HL-60/S4 (cell line): ENCODE measurements around the gene ANXA5.
"Not testable (repeated sequence)": the region's sequence is repeated elsewhere in the genome, so short reads cannot be mapped to it uniquely, and the experiment has no call there.

ENCODE experiments used
- in situ Hi-C: fragments of 300-500 bp; cut with MboI; formaldehyde crosslinking; loops from 2 replicates; pipeline ENCODE4 v1.14.3; 2022; ENCODE audit warnings: low sequenced_read_pairs

ANXA5 gene

DNA sequence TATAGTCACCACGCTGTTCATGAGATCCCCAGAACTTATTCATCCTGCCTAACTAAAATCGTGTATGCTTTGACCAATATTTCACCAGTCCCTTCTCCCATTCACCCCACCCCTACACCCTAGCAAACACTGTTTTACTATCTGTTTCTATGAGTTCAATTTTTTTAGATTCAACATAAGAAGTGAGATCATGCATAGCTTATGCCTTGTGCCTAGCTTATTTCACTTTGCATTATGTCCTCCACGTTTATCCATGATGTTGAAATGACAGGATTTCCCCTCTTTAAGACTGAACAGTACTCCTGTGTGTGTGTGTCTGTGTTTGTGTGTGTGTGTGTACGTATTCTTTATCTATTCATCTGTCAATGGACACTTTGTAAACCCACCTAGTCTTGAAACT is 16.8 kb downstream of the ANXA5 start:
- in situ Hi-C loops: no loop called here

DNA sequence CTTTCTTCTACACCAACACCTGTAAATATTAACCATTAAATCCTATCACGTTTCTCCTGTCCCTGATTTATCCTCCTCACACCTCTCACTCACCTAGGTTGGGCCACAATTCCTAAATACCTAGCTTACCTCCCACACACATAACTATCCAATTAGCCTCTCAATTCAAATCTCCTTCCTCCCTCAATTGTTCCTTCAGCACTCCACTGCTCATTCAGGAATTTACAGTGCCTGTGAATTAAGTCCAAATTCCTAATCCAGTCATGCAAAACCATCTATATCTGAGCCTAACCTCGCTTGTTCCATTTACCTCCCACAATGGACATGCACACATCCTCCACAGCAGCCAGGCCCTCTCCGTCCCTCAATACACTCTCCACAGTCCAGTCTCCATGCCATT is 17.5 kb downstream of the ANXA5 start:
- in situ Hi-C loops: no loop called here

DNA sequence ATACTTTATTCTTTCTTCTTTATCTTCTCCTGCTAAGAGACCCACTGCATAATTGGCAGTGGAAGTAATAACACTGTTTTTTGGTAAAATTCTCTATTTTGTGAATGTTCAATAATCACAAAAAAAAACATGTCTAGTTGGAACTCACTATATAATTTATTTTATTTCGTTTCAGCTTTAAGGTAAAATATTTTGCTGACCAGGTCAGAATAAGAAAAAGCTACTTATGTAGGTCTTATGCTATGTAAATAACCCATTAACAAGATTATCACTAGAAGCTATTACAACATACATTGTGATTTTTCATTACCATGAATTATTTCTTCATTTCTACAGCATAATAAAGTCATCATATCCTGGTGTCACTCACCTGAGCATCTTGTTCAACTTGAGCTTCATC is 19.3 kb downstream of the ANXA5 start:
- in situ Hi-C loops: no loop called here

DNA sequence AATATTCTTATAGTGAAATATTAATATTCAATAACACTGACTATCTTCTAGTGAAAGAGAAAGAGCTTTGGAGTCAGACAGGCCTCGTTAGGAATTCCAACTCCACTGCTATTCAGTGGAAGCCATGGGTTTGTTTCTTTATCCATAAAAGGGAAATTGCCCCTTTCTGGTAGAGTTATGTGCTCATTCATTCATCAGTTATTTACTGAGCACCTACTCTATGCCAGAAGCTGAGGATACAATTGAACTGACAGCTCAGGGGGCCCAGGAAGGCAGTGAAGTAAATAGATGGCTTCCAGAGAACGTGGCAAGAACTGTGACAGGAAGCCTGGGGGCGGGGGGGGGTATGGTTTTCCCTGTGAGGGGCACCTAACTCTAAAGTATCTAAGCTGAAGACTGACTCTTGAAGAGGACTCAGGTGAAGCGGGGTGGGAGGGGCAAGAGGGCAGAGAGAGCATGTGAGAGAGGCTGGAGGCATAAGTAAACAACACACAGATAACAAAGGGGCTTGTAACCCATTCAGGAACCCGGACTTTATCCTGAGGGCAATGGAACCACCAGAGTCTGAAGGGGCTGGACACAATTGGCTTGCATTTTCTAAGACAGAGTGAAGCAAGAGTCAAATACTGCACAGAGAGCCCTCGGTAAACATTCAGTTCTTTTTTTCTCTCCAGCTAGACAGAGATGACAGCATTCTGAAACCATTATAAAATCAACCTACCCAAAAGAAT is 20.3 kb downstream of the ANXA5 start:
- in situ Hi-C loops: no loop called here

DNA sequence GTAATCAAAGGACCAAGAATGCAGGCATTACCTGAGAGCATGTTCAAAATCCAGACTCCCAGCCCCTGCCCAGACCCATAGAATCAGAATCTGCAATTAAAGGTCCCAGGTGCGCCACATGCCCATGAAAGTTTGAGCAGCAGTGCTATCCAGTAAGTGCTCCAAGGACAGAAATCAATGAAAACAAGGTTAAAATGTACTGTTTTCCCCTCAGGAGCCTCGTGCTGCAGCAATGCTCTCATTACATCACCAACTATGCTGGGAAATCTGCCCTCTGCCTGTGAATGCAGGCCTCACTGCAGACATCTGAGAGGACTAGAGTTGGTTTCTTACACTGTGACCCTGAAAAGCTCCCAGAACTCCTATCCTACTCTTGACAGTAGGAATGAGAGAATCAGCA is 21.1 kb downstream of the ANXA5 start:
- in situ Hi-C loops: no loop called here

DNA sequence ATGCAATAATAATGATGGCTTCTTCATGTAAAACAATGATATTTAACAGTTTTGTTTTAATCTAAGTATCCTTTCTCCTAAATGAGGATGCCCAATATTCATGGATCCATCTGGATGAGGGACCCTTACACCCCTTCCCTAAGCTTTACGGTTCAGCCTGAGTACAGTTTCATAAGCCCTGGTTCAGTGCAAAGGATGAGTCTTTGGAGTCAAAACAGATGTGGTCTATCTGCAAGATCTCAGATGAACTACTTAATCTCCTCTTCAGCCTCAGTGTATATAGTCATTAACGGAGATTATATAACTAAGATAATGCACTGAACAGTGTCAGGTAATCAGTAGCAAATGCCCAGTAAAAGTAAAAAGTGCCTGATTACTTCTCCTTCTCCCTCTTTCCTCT is 22.1 kb downstream of the ANXA5 start:
- in situ Hi-C loops: no loop called here

DNA sequence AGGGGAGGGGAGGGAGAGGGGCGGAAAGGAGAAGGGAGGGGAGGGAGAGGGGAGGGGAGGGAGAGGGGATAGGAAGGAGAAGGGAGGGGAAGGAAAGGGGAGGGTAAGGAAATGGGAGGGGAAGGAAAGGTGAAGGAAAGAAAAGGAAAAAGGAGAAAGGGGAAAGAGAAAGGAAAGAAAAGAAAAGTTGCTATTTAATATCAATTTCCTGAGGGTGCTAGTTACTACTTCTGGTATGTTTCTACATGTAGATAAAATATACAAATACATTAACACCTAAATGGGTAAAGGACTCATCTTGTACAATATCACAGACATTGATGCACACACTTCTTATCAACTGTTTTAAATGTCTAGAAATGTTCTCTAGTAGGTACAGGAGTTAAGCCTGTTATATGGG is 22.6 kb downstream of the ANXA5 start:
- in situ Hi-C loops: no loop called here

DNA sequence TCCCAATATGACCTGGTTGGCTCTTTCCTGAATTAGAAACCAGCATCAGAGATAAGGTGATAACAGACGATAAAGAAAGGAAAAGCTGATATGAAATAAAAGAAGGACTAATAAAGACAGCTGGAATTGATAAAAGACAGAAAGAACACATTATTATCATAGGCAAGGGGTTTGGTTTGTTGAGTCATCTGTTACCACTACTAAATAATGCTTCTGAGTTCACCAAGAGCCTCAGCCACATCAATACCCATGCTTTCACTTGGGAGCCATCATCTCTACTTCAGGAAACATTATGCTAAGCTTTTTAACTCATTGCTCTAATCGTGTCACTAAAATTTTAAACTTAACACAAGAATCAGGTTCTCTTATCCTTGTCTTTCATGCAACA is 27.6 kb downstream of the ANXA5 start:
- in situ Hi-C loops: no loop called here

DNA sequence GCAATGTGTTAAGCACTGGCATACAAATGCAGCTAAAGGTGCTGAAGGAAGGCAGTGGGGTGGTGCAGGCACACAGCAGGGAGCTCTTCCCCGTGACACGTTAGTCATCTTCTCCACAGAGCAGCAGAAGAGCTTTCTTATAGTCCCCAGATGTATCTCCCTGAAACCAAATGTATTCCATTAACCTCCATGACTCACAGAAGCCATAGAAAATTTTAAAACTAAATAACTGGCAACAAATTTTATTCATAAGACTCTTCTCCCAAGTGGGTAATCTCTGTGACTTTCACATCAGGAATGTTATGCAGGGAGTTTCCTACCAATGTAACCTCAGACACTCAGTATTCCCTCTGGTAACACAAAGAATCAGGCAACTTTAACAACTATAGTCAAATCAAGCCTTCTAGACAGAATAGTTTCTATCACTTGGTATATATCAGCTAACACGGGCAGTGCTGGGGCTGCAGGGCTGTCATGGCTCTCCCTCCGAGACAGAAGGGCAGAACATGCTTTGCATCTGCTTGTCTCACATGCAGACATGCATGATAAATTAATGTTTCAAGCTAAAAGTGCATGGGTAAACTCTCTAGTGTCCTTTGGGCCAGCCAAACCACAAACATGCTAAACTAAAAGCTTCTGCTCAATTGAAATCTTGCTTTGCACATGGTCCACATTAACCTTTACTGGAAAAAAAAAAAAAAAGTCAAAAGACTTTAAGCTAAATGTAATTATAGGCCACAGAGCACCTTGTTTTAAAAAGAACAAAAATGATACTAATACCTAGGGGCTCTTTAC is 28.2 kb downstream of the ANXA5 start:
- in situ Hi-C loops: no loop called here

DNA sequence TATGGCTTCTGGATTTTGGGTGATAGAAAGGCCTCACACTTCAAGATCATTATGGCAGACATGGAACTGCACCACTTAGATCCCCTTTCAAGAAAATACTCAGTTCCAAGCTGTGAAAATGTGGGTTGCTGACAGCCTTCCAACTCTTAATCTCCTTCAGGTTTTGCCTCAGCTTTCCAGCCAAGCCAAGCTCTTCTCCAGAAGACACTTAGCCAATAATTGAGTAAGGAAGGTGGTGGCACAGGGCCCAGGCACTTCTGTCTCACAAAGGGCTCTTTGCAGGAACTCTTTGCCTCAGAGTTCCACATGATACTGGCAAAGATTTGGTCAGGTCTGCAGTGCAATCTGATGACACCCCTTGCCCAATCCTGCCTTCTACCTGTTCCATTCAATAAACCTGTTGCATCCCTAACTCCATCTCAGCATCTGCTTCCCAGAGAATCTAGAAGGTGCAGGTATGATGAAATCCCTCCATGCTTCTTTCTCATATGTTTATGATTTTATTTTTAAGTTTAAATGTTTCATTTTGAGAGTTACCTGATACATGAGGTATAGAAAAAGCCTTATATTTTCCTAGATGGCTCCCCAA is 30.6 kb downstream of the ANXA5 start:
- in situ Hi-C loops: no loop called here

DNA sequence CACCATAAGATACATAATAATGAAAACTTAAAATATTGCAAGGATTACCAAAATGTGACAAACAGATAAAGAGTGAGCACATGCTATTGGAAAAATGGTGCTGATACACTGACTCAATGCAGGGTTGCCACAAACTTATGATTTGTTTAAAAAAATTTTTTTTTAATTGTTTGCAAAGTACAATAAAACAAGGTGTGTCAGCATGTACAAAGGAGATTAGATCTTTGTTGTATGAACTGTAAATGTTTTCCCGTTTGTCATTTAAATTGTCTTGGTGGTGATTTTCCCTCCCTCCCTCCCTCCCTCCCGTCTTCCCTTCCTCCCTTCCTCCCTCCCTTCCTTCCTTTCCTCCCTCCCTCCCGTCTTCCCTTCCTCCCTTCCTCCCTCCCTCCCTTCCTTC is 31.4 kb downstream of the ANXA5 start:
- in situ Hi-C loops: no loop called here

DNA sequence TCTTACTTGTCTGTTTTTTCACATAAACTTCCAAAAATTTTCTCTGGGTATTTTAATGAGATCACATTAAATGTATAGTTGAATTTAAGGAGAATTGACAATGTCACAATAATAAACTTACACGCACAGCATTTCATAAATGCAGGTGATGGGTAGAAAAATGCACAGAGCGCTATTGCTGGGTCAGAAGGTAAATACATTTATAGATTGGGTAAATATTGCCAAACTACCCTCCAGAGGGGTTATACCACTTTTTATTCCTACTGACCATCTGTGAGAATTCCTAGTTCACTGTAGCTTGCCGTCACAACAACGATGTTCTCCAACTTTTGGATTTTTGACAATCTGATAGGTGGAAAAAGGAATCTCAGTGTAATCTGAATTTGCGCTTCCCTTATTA is 34.6 kb downstream of the ANXA5 start:
- in situ Hi-C loops: no loop called here

DNA sequence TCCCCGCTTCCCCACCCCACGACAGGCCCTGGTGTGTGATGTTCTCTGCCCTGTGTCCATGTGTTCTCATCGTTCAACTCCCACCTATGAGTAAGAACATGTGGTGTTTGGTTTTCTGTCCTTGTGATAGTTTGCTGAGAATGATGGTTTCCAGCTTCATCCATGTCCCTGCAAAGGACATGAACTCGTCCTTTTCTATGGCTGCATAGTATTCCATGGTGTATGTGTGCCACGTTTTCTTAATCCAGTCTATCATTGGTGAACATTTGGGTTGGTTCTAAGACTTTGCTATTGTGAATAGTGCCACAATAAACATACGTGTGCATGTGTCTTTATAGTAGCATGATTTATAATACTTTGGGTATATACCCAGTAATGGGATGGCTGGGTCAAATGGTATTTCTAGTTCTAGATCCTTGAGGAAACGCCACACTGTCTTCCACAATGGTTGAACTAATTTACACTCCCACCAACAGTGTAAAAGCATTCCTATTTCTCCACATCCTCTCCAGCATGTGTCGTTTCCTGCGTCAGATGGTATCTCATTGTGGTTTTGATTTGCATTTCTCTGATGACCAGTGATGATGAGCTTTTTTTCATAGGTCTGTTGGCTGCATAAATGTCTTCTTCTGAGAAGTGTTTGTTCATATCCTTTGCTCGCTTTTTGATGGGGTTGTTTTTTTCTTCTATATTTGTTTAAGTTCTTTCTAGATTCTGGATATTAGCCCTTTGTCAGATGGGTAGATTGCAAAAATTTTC is 36.4 kb downstream of the ANXA5 start:
- in situ Hi-C loops: not testable (repeated sequence)

DNA sequence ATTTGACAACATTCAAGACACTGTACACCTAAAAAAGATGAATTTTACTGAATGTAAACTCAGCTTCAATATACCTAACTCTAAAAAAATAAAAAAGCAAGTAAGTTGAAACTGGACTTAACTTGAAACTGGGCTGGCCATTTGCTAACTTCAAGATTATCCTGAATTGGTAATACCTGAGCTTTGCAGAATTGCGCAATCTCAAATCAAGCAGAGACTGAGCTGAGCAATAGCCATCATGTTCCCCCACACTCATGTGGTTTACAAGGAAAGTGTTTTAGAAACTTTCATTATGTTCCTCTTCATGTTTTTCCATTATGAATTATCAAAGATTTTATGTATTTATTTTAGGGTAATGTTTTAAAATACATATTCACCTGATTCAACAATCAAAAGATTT is 38.7 kb downstream of the ANXA5 start:
- in situ Hi-C loops: no loop called here

DNA sequence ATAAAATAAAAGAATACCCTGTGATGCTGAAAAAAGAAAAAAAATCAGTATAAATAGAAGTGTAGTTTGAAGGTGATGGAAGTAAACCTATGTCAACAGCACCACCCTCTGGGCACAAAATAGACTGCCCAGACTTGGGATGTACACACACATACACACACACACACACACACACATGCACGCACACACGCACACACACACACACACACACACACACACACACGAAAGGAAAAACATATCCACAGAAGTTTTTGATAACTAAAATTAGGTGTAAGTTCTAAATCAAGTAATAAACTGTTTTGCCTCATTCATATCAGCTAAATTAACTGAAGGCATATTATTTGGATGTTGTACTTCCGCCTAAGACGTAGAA is 40.5 kb downstream of the ANXA5 start:
- in situ Hi-C loops: no loop called here

DNA sequence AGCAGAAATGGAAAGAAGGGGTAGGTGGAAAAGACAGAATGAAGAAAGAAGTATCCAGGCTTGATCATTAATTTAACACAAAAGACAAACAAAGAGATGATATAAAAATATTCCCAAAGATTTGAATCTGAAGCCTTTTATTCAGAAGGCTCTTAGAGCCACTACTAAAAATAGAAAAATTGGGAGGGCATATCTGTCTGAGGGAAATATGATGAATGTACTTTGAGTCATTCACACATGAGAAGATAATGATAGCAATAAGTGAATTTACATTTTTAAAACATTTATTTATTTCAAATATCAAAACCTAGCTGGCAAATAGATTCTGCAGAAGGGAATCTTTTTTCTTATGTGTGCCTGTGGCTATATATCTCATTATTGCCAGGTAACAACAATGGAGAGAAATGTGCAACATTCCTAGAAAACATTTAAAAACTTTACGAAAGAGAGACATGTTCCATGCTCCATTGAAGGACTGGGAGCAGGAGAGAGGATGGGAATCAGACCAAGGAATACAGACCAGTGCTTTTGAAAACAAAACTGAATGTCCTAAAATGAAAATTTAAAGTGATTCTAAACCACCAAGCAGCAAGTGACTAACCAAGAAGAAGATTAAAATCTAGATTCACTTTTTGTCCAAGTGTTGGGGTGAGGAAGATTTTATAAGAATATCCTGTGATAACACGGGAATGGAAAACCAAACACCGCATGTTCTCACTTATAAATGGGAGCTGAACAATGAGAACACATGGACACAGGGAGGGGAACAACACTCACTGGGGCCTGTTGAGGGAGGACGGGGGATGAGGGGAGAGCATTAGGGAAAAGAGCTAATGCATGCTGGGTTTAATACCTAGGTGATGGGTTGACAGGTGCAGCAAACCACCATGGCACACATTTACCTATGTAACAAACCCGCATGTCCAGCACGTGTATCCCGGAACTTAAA is 41.2 kb downstream of the ANXA5 start:
- in situ Hi-C loops: no loop called here

DNA sequence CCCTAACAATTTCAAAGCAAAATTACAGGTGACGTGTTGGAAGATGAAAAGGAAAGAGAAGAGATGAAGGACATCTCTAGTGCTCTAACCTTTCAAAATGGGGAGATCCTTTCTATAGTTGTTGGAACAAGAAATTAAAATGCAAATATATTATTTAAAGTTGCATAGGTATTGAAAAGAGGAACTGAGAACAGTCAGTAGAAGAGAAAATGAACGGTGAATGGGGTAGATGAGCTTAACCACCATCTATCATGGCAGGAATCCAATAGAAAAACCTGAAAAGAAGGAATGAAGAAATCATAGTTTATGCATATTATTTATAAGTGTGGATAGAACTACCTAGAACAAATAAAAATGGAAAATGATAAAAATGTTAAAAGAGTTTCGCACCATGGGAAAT is 42.0 kb downstream of the ANXA5 start:
- in situ Hi-C loops: no loop called here

DNA sequence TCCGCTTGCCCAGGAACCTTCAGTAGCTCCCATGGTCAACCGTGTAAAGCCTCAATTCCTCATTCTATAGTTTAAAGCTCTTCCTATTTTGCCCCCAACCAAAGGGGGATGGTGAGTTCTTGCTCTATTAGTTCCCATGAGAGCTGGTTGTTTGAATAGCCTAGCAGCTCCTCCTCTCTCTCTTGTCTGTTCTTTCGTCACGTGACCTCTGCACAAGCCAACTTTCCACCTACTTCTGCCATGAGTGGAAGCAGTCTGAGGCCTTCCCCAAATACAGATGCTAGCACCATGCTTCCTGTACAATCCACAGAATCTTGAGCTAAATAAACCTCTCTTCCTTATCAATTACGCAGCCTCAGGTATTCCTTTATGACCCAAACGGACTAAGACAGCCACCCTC is 42.8 kb downstream of the ANXA5 start:
- in situ Hi-C loops: no loop called here

DNA sequence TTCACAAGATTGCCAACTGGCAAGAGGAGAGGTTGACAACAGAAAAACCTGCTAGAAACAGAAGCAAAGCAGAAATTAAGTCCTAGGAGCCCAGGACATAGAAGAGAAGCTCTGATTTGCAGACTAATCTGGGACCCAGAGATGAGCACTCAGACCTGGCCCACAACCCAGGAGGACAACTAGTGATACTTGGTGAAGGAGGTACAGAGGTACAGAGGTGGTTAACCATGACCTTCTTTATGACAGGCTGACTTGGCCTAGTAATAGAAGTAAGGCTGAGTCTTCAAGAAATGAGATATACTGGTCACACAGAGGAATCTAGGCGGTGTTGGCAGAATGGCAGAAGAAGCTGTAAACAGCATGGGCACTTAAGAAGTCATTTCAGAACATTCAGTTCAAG is 43.6 kb downstream of the ANXA5 start:
- in situ Hi-C loops: no loop called here

DNA sequence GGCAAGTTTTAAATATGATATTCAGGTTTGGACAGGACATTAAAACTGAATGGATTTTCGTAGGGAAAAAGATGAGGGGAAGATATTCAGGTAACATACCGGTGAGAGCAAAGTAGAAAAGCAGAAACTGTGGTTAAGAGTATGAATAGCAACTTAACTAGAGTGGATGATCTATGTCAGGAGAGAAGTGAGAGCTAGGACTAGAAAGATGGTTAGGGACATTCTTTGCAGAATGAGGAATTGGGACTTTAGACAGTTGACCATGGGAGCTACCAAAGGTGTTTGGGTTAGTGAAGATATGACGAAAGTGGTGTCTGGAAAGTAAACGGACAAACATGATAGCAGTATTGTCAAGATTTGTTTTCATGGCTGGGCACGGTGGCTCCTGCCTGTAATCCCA is 45.2 kb downstream of the ANXA5 start:
- in situ Hi-C loops: no loop called here
